Activated T-helper 2 cell treated with anti-CD3 and anti-CD28 coated beads, Interferon-gamma antibody, Interleukin-2, Interleukin-4, amounts not matched to agents 10 μg/mL and 5 μg/mL and 100 μg/mL, durations not matched to agents 14 hours and 24 hours and 36 hours (primary cell): ENCODE data around the gene CCDC183. TPM values are rescaled to one million over a fixed set of nuclear protein-coding genes. Genes with fewer than 3 reads are reported as not detected.

Experiments used
- DNase-seq: peaks from one replicate; pipeline ENCODE4 v3.0.0; 2021; ENCODE audit warnings: low spot score
- H3K27ac Mint-ChIP-seq: one replicate; pipeline ENCODE4 v1.8.0; 2021; ENCODE audit warnings: mixed read lengths
- H3K27me3 Mint-ChIP-seq: one replicate; pipeline ENCODE4 v1.8.0; 2021; ENCODE audit warnings: low read depth, mixed read lengths
- H3K36me3 Mint-ChIP-seq: one replicate; pipeline ENCODE4 v1.8.0; 2021; ENCODE audit warnings: low read depth, mixed read lengths
- H3K4me1 Mint-ChIP-seq: one replicate; pipeline ENCODE4 v1.8.0; 2021; ENCODE audit warnings: low read depth, mixed read lengths
- H3K4me3 Mint-ChIP-seq: one replicate; pipeline ENCODE4 v1.8.0; 2021; ENCODE audit warnings: low read depth, mild to moderate bottlenecking, moderate library complexity, mixed read lengths
- H3K9me3 Mint-ChIP-seq: one replicate; pipeline ENCODE4 v1.8.0; 2021; ENCODE audit warnings: mixed read lengths
- intact Hi-C: fragments of 100-400 bp; cut with micrococcal nuclease; formaldehyde crosslinking; loops from one replicate; pipeline ENCODE4 v1.15.1; 2023
- total RNA-seq: library from RNA; stranded (reverse); gene quantifications from 2 replicates; pipeline ENCODE4 v1.2.3, GENCODE V29; 2022

The CCDC183 gene
- 0.11 TPM in 1 of 2 replicates, not detected in the other for total RNA-seq

GRCh38 chr9:136796238-136796774 is at the start of gene CCDC183:
Gene CCDC183, plus strand, starts transcription at chr9:136796338. Its CDS starts 60 bp downstream, at chr9:136796398.
- Mint-ChIP-seq H3K4me3 (no peak within 1 kb of the TSS), H3K27me3 (peaks cover 22% of the 10 kb centered on the region), H3K4me1 (peaks cover 12% of the 10 kb centered on the region), H3K9me3 (no peaks in the 10 kb centered on the region), H3K27ac (no peak within 1 kb of the TSS), H3K36me3 (peaks cover 9% of the 10 kb centered on the region)
- intact Hi-C loops = no loop called here
- DNase-seq = no peak

- peaks cover 11% of the 10 kb centered on the region for H3K4me1 Mint-ChIP-seq
Observed at GRCh38 chr9:136746621-136747020, 49.5 kb upstream of the CCDC183 start.

GRCh38 chr9:136747161-136748060 is 48.7 kb upstream of the CCDC183 start:
- peaks cover under 1% of the 10 kb centered on the region for H3K27me3 Mint-ChIP-seq

More at GRCh38 chr9:136746621-136747020, 49.5 kb upstream of the CCDC183 start:
- H3K27me3 Mint-ChIP-seq = no peaks in the 10 kb centered on the region
- no peak overlapping the region for H3K27ac Mint-ChIP-seq
- H3K4me3 Mint-ChIP-seq = no peak overlapping the region
- intact Hi-C loops = no loop called here
- H3K36me3 Mint-ChIP-seq = peaks cover 5% of the 10 kb centered on the region
- H3K9me3 Mint-ChIP-seq = peaks cover 10% of the 10 kb centered on the region
- DNase-seq = no peak

GRCh38 chr9:136748201-136748600 is 47.9 kb upstream of the CCDC183 start, which contains the start of gene LCN6:
Gene LCN6, minus strand, starts transcription at chr9:136748525. Its CDS starts 42 bp downstream, at chr9:136748483.
- no peak within 1 kb of the TSS for H3K27ac Mint-ChIP-seq
- DNase-seq = no peak
- H3K4me1 Mint-ChIP-seq = peaks cover 11% of the 10 kb centered on the region
- intact Hi-C loops = no loop called here
- peaks cover 25% of the 10 kb centered on the region for H3K9me3 Mint-ChIP-seq
- no peak within 1 kb of the TSS for H3K4me3 Mint-ChIP-seq
- H3K27me3 Mint-ChIP-seq = peaks cover 3% of the 10 kb centered on the region
- peaks cover 12% of the 10 kb centered on the region for H3K36me3 Mint-ChIP-seq

More at GRCh38 chr9:136747161-136748060, 48.7 kb upstream of the CCDC183 start:
- DNase-seq = no peak
- Mint-ChIP-seq H3K9me3 (peaks cover 18% of the 10 kb centered on the region), H3K36me3 (peaks cover 8% of the 10 kb centered on the region), H3K27ac (no peak overlapping the region), H3K4me1 (peaks cover 11% of the 10 kb centered on the region), H3K4me3 (no peak overlapping the region)
- intact Hi-C loops = no loop called here

- intact Hi-C loops = no loop called here
- Mint-ChIP-seq H3K4me1 (peaks cover 11% of the 10 kb centered on the region), H3K9me3 (peaks cover 25% of the 10 kb centered on the region), H3K27me3 (peaks cover 3% of the 10 kb centered on the region), H3K27ac (no peak overlapping the region), H3K36me3 (peaks cover 12% of the 10 kb centered on the region), H3K4me3 (no peak overlapping the region)
- DNase-seq = no peak
Observed at GRCh38 chr9:136748666-136749611, 47.2 kb upstream of the CCDC183 start.

GRCh38 chr9:136750526-136750925 is 45.6 kb upstream of the CCDC183 start:
- no peak for DNase-seq
- H3K4me3 Mint-ChIP-seq = no peak overlapping the region
- peaks cover 28% of the 10 kb centered on the region for H3K9me3 Mint-ChIP-seq
- H3K27me3 Mint-ChIP-seq = peaks cover 3% of the 10 kb centered on the region
- H3K27ac Mint-ChIP-seq = no peak overlapping the region
- H3K36me3 Mint-ChIP-seq = peaks cover 12% of the 10 kb centered on the region
- intact Hi-C loops = no loop called here
- peaks cover 11% of the 10 kb centered on the region for H3K4me1 Mint-ChIP-seq

GRCh38 chr9:136751244-136751643 is 44.9 kb upstream of the CCDC183 start:
- Mint-ChIP-seq H3K4me1 (peaks cover 11% of the 10 kb centered on the region), H3K4me3 (no peak overlapping the region), H3K9me3 (peaks cover 34% of the 10 kb centered on the region), H3K36me3 (peaks cover 12% of the 10 kb centered on the region), H3K27me3 (peaks cover 3% of the 10 kb centered on the region), H3K27ac (no peak overlapping the region)
- intact Hi-C loops = no loop called here
- DNase-seq = no peak

GRCh38 chr9:136751814-136752213 is 44.3 kb upstream of the CCDC183 start:
- Mint-ChIP-seq H3K27ac (no peak overlapping the region), H3K36me3 (peaks cover 12% of the 10 kb centered on the region), H3K9me3 (peaks cover 34% of the 10 kb centered on the region), H3K4me3 (no peak overlapping the region), H3K27me3 (peaks cover 3% of the 10 kb centered on the region), H3K4me1 (peaks cover 11% of the 10 kb centered on the region)
- no peak for DNase-seq
- intact Hi-C loops = no loop called here

GRCh38 chr9:136753371-136754058 is 42.6 kb upstream of the CCDC183 start:
- H3K36me3 Mint-ChIP-seq = peaks cover 12% of the 10 kb centered on the region
- H3K4me3 Mint-ChIP-seq = no peak overlapping the region
- intact Hi-C loops = no loop called here
- H3K27ac Mint-ChIP-seq = no peak overlapping the region
- peaks cover 3% of the 10 kb centered on the region for H3K27me3 Mint-ChIP-seq
- H3K9me3 Mint-ChIP-seq = peaks cover 34% of the 10 kb centered on the region
- DNase-seq = no peak
- H3K4me1 Mint-ChIP-seq = peaks cover 10% of the 10 kb centered on the region

GRCh38 chr9:136754059-136754572 is 42.0 kb upstream of the CCDC183 start:
- intact Hi-C loops = no loop called here
- H3K4me1 Mint-ChIP-seq = peaks cover 10% of the 10 kb centered on the region
- DNase-seq = no peak
- H3K27me3 Mint-ChIP-seq = peaks cover 3% of the 10 kb centered on the region
- H3K9me3 Mint-ChIP-seq = peaks cover 34% of the 10 kb centered on the region
- H3K27ac Mint-ChIP-seq = no peak overlapping the region
- H3K36me3 Mint-ChIP-seq = peaks cover 12% of the 10 kb centered on the region
- no peak overlapping the region for H3K4me3 Mint-ChIP-seq

- H3K36me3 Mint-ChIP-seq = peaks cover 12% of the 10 kb centered on the region
- no peak overlapping the region for H3K4me3 Mint-ChIP-seq
- intact Hi-C loops = no loop called here
- peaks cover 10% of the 10 kb centered on the region for H3K4me1 Mint-ChIP-seq
- peaks cover 3% of the 10 kb centered on the region for H3K27me3 Mint-ChIP-seq
- H3K27ac Mint-ChIP-seq = no peak overlapping the region
- no peak for DNase-seq
- H3K9me3 Mint-ChIP-seq = peaks cover 34% of the 10 kb centered on the region
Observed at GRCh38 chr9:136754626-136755301, 41.4 kb upstream of the CCDC183 start.
